ENCODE measurements around the gene IGF2BP3. TPM values are rescaled to one million over a fixed set of nuclear protein-coding genes. Genes with fewer than 3 reads are reported as not detected.
"Not testable (repeated sequence)": the region's sequence is repeated elsewhere in the genome, so short reads cannot be mapped to it uniquely, and the experiment has no call there.

IGF2BP3 gene
- total RNA-seq, 1 donor, result 2.5 TPM

GRCh38 chr7:23418046-23418445, 52.2 kb downstream of the IGF2BP3 start:
- peaks cover 16% of the 10 kb centered on the region for H3K79me2 ChIP-seq (ENCODE audit: insufficient read depth, low read length)
- no peaks in the 10 kb centered on the region for H3K27me3 ChIP-seq (ENCODE audit: insufficient read depth, low read length)
- no peak overlapping the region for H2AFZ ChIP-seq (ENCODE audit: low read length)
- H3K36me3 ChIP-seq (ENCODE audit: insufficient read depth, low read length), result no peaks in the 10 kb centered on the region
- no peaks in the 10 kb centered on the region for H3K9me3 ChIP-seq (ENCODE audit: low read depth, low read length)
- H4K20me1 ChIP-seq (ENCODE audit: insufficient read depth, low read length), result no peaks in the 10 kb centered on the region
- H3K4me3 ChIP-seq (ENCODE audit: insufficient read depth, low read length), result no peak overlapping the region
- DNase-seq (ENCODE audit: insufficient read length, low spot score, missing footprints), result peak; percentile 31
- H3K4me2 ChIP-seq (ENCODE audit: insufficient read depth, low read length), result no peak overlapping the region
- H3K27ac ChIP-seq (ENCODE audit: low read depth, low read length), result no peak overlapping the region
- TF ChIP-seq CTCF (IDR thresholded peaks at IDR 0.05; ENCODE audit: extremely low read depth, low read depth, low read length), result no peak
- H3K4me1 ChIP-seq (ENCODE audit: insufficient read depth, low read length), result peaks cover 7% of the 10 kb centered on the region

- Histone ChIP-seq H3K4me3 (ENCODE audit: insufficient read depth, low read length) (no peak overlapping the region), H3K4me2 (ENCODE audit: insufficient read depth, low read length) (no peak overlapping the region), H3K9me3 (ENCODE audit: low read depth, low read length) (no peaks in the 10 kb centered on the region), H3K27ac (ENCODE audit: low read depth, low read length) (no peak overlapping the region), H3K36me3 (ENCODE audit: insufficient read depth, low read length) (no peaks in the 10 kb centered on the region), H3K79me2 (ENCODE audit: insufficient read depth, low read length) (peaks cover 6% of the 10 kb centered on the region), H3K4me1 (ENCODE audit: insufficient read depth, low read length) (peaks cover 7% of the 10 kb centered on the region), H4K20me1 (ENCODE audit: insufficient read depth, low read length) (no peaks in the 10 kb centered on the region), H3K27me3 (ENCODE audit: insufficient read depth, low read length) (no peaks in the 10 kb centered on the region), H2AFZ (ENCODE audit: low read length) (no peak overlapping the region)
- no peak for DNase-seq (ENCODE audit: insufficient read length, low spot score, missing footprints)
- no peak for TF ChIP-seq CTCF (IDR thresholded peaks at IDR 0.05; ENCODE audit: extremely low read depth, low read depth, low read length)
Measured at GRCh38 chr7:23415198-23415597, 55.1 kb downstream of the IGF2BP3 start.

GRCh38 chr7:23410446-23411183, 59.7 kb downstream of the IGF2BP3 start:
- no peaks in the 10 kb centered on the region for H3K4me1 ChIP-seq (ENCODE audit: insufficient read depth, low read length)
- no peak for TF ChIP-seq CTCF (IDR thresholded peaks at IDR 0.05; ENCODE audit: extremely low read depth, low read depth, low read length)
- no peak overlapping the region for H3K4me2 ChIP-seq (ENCODE audit: insufficient read depth, low read length)
- no peak for DNase-seq (ENCODE audit: insufficient read length, low spot score, missing footprints)
- H2AFZ ChIP-seq (ENCODE audit: low read length), result no peak overlapping the region
- no peaks in the 10 kb centered on the region for H4K20me1 ChIP-seq (ENCODE audit: insufficient read depth, low read length)
- no peaks in the 10 kb centered on the region for H3K9me3 ChIP-seq (ENCODE audit: low read depth, low read length)
- H3K36me3 ChIP-seq (ENCODE audit: insufficient read depth, low read length), result no peaks in the 10 kb centered on the region
- no peak overlapping the region for H3K27ac ChIP-seq (ENCODE audit: low read depth, low read length)
- H3K27me3 ChIP-seq (ENCODE audit: insufficient read depth, low read length), result no peaks in the 10 kb centered on the region
- H3K4me3 ChIP-seq (ENCODE audit: insufficient read depth, low read length), result no peak overlapping the region
- no peaks in the 10 kb centered on the region for H3K79me2 ChIP-seq (ENCODE audit: insufficient read depth, low read length)

GRCh38 chr7:23406564-23406963, 63.7 kb downstream of the IGF2BP3 start:
- not testable (repeated sequence) for H3K4me2 ChIP-seq (ENCODE audit: insufficient read depth, low read length); H3K4me3 ChIP-seq (ENCODE audit: insufficient read depth, low read length); H3K36me3 ChIP-seq (ENCODE audit: insufficient read depth, low read length); H3K79me2 ChIP-seq (ENCODE audit: insufficient read depth, low read length); H3K27ac ChIP-seq (ENCODE audit: low read depth, low read length); H3K27me3 ChIP-seq (ENCODE audit: insufficient read depth, low read length); DNase-seq (ENCODE audit: insufficient read length, low spot score, missing footprints); H2AFZ ChIP-seq (ENCODE audit: low read length); H3K9me3 ChIP-seq (ENCODE audit: low read depth, low read length); H4K20me1 ChIP-seq (ENCODE audit: insufficient read depth, low read length); H3K4me1 ChIP-seq (ENCODE audit: insufficient read depth, low read length)
